GM13976 (cell line): ENCODE results near the gene RPL3.

Experiments
- DNase-seq: peaks from one replicate; pipeline ENCODE4 v3.0.0; 2012; ENCODE audit warnings: low spot score
- CTCF ChIP-seq: IDR thresholded peaks from 2 replicates; pipeline ENCODE4 v1.5.1; 2012; ENCODE audit warnings: borderline replicate concordance, mild to moderate bottlenecking; ENCODE audit not compliant: insufficient read depth; ENCODE audit errors: extremely low read depth, missing control alignments, control extremely low read depth
- in situ Hi-C: fragments of 300-500 bp; cut with MboI; formaldehyde crosslinking; loops from one replicate; pipeline ENCODE4 v1.12.0; 2022; ENCODE audit warnings: low sequenced_read_pairs, mixed read lengths, inconsistent platforms; ENCODE audit not compliant: unreplicated experiment

The RPL3 gene

DNA sequence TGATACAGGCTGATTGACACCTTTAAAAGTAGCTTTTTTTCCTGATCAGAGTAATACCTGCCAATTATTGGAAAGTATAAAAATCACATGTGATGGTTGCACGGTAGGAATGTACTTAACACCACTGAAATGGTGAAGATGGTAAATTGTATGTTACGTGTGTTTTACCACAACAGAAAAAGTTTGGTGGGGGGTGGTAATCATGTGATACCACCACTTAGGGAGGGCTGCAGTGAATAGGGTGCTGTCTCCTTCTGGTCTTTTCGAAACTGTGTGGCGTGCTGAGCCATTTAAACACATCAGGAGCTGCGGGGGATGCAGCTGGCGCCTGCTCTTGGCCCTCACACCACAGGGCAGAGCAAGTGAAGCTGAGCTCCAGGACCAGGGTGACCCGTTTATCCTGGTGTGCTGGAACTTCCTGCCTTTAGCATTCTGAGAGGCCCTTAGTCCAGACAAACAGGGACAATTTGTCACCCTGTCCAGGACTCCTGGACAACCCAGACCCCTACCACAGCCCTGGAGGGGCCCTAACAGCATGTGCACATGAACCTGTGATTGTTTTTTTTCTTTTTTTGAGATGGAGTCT lies 33.0 kb upstream of the RPL3 start:
- in situ Hi-C loops, result no loop called here
- no peak for DNase-seq
- no peak for TF ChIP-seq CTCF

GRCh38 chr22:39351689-39352214 lies 32.3 kb upstream of the RPL3 start:
- DNase-seq, result peak; percentile 39
- in situ Hi-C loops, result no loop called here
- no peak for TF ChIP-seq CTCF

GRCh38 chr22:39350757-39351688 lies 31.6 kb upstream of the RPL3 start:
- no peak for TF ChIP-seq CTCF
- DNase-seq, result peak; percentile 31
- in situ Hi-C loops, result no loop called here

- no peak for DNase-seq
- TF ChIP-seq CTCF, result no peak
- in situ Hi-C loops, result no loop called here
Measured at GRCh38 chr22:39349967-39350726, 30.7 kb upstream of the RPL3 start, which contains the start of gene SYNGR1. SYNGR1 (plus strand) TSS chr22:39349991; CDS start chr22:39350011, 20 bp downstream.

DNA sequence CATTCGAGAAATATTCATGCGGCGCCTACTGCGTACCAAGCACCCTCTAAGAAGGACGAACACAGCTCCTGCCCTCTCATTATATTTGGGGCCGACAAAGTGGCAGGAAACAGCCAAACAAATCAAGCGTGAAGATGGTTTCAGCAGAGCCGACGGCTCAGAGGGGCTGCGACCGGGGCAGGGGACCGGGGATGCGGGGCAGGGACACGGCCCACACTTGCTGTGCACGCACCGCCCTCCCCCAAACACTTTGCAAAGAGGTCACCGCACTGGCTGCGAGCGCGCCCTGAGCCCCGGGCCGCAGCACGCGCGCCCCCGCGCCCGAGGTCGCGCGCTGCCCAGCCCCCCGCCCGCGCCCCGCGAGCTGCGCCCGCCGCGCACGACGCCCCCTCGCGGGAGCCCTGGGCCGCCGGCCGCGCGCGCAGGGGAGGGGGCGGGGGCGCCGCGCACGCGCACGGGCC lies 30.1 kb upstream of the RPL3 start:
- peak; percentile 16 for TF ChIP-seq CTCF
- in situ Hi-C loops, result no loop called here
- peak; percentile 77 for DNase-seq

- TF ChIP-seq CTCF, result no peak
- in situ Hi-C loops, result no loop called here
- DNase-seq, result no peak
Measured at GRCh38 chr22:39348909-39349505, 29.6 kb upstream of the RPL3 start.
